ENCODE data around the gene CHMP2A.
"Not testable (repeated sequence)": the region's sequence is repeated elsewhere in the genome, so short reads cannot be mapped to it uniquely, and the experiment has no call there.

The CHMP2A gene

DNA sequence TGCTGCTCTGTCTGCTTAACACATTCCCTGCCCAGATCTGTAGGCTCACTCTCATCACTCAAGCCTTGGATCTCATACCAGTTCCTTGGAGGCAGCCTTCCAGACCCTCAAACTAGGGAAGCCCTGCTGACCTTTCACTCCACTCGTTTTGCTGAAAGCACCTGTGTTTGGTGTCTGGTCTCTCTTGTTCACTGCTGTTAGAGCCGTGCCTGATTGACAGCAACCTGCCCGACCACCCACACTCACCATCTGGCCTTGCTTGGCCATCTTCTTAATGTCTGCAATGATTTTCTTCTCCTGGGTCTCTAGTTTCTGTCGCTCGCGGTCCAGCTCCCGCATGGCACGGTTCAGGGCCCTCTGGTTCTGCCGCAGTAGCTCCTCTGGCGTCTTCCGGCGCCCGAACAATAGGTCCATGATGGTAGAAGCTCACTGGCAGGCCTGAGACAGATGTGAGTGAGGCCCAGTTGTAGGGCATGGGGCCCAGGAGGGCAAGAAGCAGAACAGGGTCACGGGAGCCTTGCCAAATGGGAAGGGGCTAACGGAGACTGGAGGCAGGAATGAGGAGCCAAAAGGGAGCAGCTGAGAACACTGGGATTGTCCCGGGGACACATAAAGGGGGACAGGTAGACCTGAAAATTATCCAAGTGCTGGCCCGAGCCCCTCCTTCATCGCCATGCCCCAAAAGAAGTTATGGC is 959 bp downstream of the CHMP2A start:
- no peak for DNase-seq

- DNase-seq: no peak
Observed at GRCh38 chr19:58552655-58553054, 2.2 kb downstream of the CHMP2A start.

- no peak for DNase-seq
Observed at GRCh38 chr19:58551577-58552471, 3.1 kb downstream of the CHMP2A start.

- no peak for DNase-seq
Observed at GRCh38 chr19:58551123-58551497, 3.8 kb downstream of the CHMP2A start.

DNA sequence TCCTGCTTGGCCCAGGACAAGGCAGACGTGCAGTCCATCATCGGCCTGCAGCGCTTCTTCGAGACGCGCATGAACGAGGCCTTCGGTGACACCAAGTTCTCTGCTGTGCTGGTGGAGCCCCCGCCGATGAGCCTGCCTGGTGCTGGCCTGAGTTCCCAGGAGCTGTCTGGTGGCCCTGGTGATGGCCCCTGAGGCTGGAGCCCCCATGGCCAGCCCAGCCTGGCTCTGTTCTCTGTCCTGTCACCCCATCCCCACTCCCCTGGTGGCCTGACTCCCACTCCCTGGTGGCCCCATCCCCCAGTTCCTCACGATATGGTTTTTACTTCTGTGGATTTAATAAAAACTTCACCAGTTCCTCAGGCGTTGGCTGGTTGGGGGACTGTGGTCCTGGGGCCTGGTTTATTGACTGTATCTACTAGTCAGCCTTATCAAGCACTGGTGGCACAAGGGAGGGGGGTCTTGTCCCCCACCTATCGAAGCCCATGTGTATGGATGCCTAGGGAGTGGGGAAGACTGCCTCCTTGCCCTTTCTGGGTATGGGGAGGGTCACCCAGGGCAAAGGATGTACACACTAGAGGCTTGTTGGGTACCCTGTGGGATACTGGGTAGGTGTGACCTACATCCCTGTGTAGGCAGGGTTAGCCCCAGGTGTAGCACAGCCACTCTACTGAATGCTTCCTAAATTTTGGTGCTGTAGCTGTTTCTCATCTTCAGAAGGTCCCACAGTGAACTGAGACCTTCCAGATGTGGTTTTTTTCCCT is 4.4 kb downstream of the CHMP2A start:
- DNase-seq: no peak

DNA sequence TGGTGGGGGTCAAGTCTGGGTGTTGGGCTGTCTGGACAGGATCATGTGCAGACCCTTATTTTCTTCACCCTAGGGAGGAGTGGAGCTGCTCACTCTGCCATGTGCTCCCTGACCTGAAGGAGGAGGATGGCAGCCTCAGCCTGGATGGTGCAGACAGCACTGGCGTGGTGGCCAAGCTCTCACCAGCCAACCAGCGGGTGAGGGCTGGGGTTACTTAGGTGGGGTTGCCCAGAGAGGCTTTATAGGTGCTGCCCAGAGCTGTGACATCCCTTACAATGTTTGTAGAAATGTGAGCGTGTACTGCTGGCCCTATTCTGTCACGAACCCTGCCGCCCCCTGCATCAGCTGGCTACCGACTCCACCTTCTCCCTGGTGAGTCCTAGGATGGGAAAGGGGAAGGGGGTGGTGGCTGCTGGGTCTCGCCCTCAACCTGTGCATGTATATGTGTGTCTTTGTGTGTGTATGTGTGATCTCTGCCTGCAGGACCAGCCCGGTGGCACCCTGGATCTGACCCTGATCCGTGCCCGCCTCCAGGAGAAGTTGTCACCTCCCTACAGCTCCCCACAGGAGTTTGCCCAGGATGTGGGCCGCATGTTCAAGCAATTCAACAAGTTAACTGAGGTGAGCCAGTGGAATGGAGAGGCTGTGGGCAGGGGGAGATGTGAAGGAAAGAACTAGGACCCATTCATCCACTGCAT is 5.1 kb downstream of the CHMP2A start:
- DNase-seq: no peak

DNA sequence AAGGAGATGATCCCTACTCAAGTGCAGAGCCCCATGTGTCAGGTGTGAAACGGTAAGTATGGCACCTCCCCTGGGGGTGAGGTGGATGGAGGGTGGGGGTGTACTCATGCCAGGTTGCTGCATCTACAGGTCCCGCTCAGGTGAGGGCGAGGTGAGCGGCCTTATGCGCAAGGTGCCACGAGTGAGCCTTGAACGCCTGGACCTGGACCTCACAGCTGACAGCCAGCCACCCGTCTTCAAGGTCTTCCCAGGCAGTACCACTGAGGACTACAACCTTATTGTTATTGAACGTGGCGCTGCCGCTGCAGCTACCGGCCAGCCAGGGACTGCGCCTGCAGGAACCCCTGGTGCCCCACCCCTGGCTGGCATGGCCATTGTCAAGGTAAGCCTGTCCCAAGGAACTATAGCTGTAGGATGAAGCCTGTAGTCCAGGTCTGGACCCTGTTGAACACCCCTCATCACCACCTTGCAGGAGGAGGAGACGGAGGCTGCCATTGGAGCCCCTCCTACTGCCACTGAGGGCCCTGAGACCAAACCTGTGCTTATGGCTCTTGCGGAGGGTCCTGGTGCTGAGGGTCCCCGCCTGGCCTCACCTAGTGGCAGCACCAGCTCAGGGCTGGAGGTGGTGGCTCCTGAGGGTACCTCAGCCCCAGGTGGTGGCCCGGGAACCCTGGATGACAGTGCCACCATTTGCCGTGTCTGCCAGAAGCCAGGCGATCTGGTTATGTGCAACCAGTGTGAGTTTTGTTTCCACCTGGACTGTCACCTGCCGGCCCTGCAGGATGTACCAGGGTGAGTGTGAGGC is 5.8 kb downstream of the CHMP2A start:
- no peak for DNase-seq

GRCh38 chr19:58547323-58548312 is 7.3 kb downstream of the CHMP2A start:
- DNase-seq: no peak

- DNase-seq: no peak
Observed at GRCh38 chr19:58546019-58546530, 8.8 kb downstream of the CHMP2A start.

- DNase-seq: no peak
Observed at GRCh38 chr19:58545286-58546018, 9.5 kb downstream of the CHMP2A start.

GRCh38 chr19:58544591-58545285 is 10.2 kb downstream of the CHMP2A start:
- no peak for DNase-seq

- DNase-seq: no peak
Observed at GRCh38 chr19:58543826-58544590, 10.9 kb downstream of the CHMP2A start, which contains the start of gene TRIM28. TRIM28 (plus strand) TSS chr19:58544064; CDS start chr19:58544758, 694 bp downstream.

DNA sequence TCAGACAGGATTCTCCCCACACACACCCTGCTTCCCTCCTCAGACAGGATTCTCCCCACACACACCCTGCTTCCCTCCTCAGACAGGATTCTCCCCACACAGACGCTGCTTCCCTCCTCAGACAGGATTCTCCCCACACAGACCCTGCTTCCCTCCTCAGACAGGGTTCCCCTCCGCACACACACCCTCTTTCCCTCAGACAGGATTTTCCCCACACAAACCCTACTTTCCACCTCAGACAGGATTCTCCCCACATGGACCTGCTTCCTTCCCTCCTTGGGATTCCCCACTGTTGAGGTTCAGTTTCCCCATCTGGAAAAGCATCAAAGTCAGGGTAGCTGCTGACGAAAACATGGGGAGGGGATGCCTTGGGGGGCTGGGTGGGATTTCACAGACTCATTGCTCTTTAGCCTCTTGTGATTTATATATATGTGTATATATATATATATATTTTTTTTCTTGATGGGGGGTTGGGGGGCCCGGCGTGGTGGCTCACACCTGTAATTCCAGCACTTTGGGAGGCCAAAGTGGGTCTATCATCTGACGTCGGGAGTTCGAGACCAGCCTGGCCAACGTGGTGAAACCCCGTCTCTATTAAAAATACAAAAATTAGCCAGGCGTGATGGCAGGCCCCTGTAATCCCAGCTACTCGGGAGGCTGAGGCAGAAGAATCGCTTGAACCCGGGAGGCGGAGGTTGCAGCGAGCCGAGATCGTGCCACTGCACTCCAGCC is 12.1 kb downstream of the CHMP2A start:
- DNase-seq: not testable (repeated sequence)

DNA sequence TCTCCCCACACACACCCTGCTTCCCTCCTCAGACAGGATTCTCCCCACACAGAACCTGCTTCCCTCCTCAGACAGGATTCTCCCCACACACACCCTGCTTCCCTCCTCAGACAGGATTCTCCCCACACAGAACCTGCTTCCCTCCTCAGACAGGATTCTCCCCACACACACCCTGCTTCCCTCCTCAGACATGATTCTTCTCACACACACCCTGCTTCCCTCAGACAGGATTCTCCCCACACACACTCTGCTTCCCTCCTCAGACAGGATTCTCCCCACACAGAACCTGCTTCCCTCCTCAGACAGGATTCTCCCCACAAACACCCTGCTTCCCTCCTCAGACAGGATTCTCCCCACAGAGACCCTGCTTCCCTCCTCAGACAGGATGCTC is 15.7 kb downstream of the CHMP2A start:
- DNase-seq: not testable (repeated sequence)

- DNase-seq: peak; percentile 99
Observed at GRCh38 chr19:58538257-58539168, 16.4 kb downstream of the CHMP2A start.
